ENCODE results near the gene PLEKHA5. TPM values are rescaled to one million over a fixed set of nuclear protein-coding genes. Genes with fewer than 3 reads are reported as not detected.

PLEKHA5 gene
- total RNA-seq, 1 experiment from 2014 or later: 19.6 TPM

- no peak for DNase-seq (ENCODE audit: low read depth)
Observed at GRCh38 chr12:19230299-19230866, 100.8 kb downstream of the PLEKHA5 start.

GRCh38 chr12:19230896-19231295 lies 101.4 kb downstream of the PLEKHA5 start:
- no peak for DNase-seq (ENCODE audit: low read depth)

GRCh38 chr12:19234171-19234704 lies 104.7 kb downstream of the PLEKHA5 start:
- peak; percentile 77 for DNase-seq (ENCODE audit: low read depth)

GRCh38 chr12:19234981-19235871 lies 105.7 kb downstream of the PLEKHA5 start:
- peak; percentile 51 for DNase-seq (ENCODE audit: low read depth)

- DNase-seq (ENCODE audit: low read depth): peak; percentile 79
Observed at GRCh38 chr12:19236656-19237055, 107.1 kb downstream of the PLEKHA5 start.

GRCh38 chr12:19238540-19238939 lies 109.0 kb downstream of the PLEKHA5 start:
- no peak for DNase-seq (ENCODE audit: low read depth)

- DNase-seq (ENCODE audit: low read depth): no peak
Observed at GRCh38 chr12:19239102-19239501, 109.6 kb downstream of the PLEKHA5 start.

- DNase-seq (ENCODE audit: low read depth): peak; percentile 62
Observed at GRCh38 chr12:19239616-19240234, 110.2 kb downstream of the PLEKHA5 start.

GRCh38 chr12:19242581-19242980 lies 113.0 kb downstream of the PLEKHA5 start:
- no peak for DNase-seq (ENCODE audit: low read depth)

GRCh38 chr12:19243551-19243950 lies 114.0 kb downstream of the PLEKHA5 start:
- DNase-seq (ENCODE audit: low read depth): no peak

- no peak for DNase-seq (ENCODE audit: low read depth)
Observed at GRCh38 chr12:19244312-19244711, 114.8 kb downstream of the PLEKHA5 start.

- DNase-seq (ENCODE audit: low read depth): no peak
Observed at GRCh38 chr12:19245106-19245505, 115.6 kb downstream of the PLEKHA5 start.

GRCh38 chr12:19245666-19246065 lies 116.1 kb downstream of the PLEKHA5 start:
- DNase-seq (ENCODE audit: low read depth): no peak

- DNase-seq (ENCODE audit: low read depth): no peak
Observed at GRCh38 chr12:19246933-19247332, 117.4 kb downstream of the PLEKHA5 start.

- no peak for DNase-seq (ENCODE audit: low read depth)
Observed at GRCh38 chr12:19248929-19249602, 119.5 kb downstream of the PLEKHA5 start.

GRCh38 chr12:19251481-19252132 lies 122.1 kb downstream of the PLEKHA5 start:
- DNase-seq (ENCODE audit: low read depth): no peak

GRCh38 chr12:19260135-19260534 lies 130.6 kb downstream of the PLEKHA5 start:
- no peak for DNase-seq (ENCODE audit: low read depth)

- DNase-seq (ENCODE audit: low read depth): peak; percentile 26
Observed at GRCh38 chr12:19261773-19262172, 132.2 kb downstream of the PLEKHA5 start.

- DNase-seq (ENCODE audit: low read depth): no peak
Observed at GRCh38 chr12:19263672-19264071, 134.1 kb downstream of the PLEKHA5 start.

GRCh38 chr12:19273482-19274330 lies 144.2 kb downstream of the PLEKHA5 start:
- DNase-seq (ENCODE audit: low read depth): peak; percentile 99
